ENCODE data around the gene PRKAR2B.
A peak's percentile ranks its signal among the peaks of the same experiment; 100 is the strongest.

The PRKAR2B gene

GRCh38 chr7:107165341-107165740 is 120.8 kb downstream of the PRKAR2B start:
- ATAC-seq, result no peak
- no peak for TF ChIP-seq POU6F1 (CRISPR knock-in tag; IDR thresholded peaks at IDR 0.05; ENCODE audit: borderline replicate concordance, low read depth)
- no peak for TF ChIP-seq ZFP3 (CRISPR knock-in tag; IDR thresholded peaks at IDR 0.05)
- no peak for TF ChIP-seq ESRRG (CRISPR knock-in tag; IDR thresholded peaks at IDR 0.05)
- no peak for TF ChIP-seq BACH2 (CRISPR knock-in tag; IDR thresholded peaks at IDR 0.05; ENCODE audit: borderline replicate concordance)
- TF ChIP-seq TOX (CRISPR knock-in tag; IDR thresholded peaks at IDR 0.05; ENCODE audit: borderline replicate concordance), result no peak

GRCh38 chr7:107166736-107167426 is 122.4 kb downstream of the PRKAR2B start:
- no peak for TF ChIP-seq PATZ1 (CRISPR knock-in tag; IDR thresholded peaks at IDR 0.05; ENCODE audit: borderline replicate concordance)
- TF ChIP-seq ZNF565 (CRISPR knock-in tag; conservative IDR thresholded peaks at IDR 0.05; ENCODE audit: low read depth), result no peak
- no peak for TF ChIP-seq TSHZ2 (CRISPR knock-in tag; IDR thresholded peaks at IDR 0.05)
- no peak for TF ChIP-seq ZNF70 (CRISPR knock-in tag; IDR thresholded peaks at IDR 0.05)
- no peak for TF ChIP-seq CSDC2 (CRISPR knock-in tag; IDR thresholded peaks at IDR 0.05)
- TF ChIP-seq ZNF8 (CRISPR knock-in tag; IDR thresholded peaks at IDR 0.05), result no peak
- no peak for TF ChIP-seq ESRRG (CRISPR knock-in tag; IDR thresholded peaks at IDR 0.05)
- TF ChIP-seq CSRNP3 (CRISPR knock-in tag; IDR thresholded peaks at IDR 0.05), result no peak
- TF ChIP-seq ARNTL (CRISPR knock-in tag; IDR thresholded peaks at IDR 0.05; ENCODE audit: borderline replicate concordance, low read depth), result no peak
- TF ChIP-seq PPARA (CRISPR knock-in tag; IDR thresholded peaks at IDR 0.05; ENCODE audit: borderline replicate concordance), result no peak
- TF ChIP-seq OSR1 (CRISPR knock-in tag; IDR thresholded peaks at IDR 0.05), result no peak
- TF ChIP-seq RARB (CRISPR knock-in tag; IDR thresholded peaks at IDR 0.05), result no peak
- no peak for TF ChIP-seq POU6F1 (CRISPR knock-in tag; IDR thresholded peaks at IDR 0.05; ENCODE audit: borderline replicate concordance, low read depth)
- no peak for TF ChIP-seq ZFP30 (CRISPR knock-in tag; IDR thresholded peaks at IDR 0.05)
- TF ChIP-seq ISL1 (CRISPR knock-in tag; IDR thresholded peaks at IDR 0.05), result no peak
- no peak for ATAC-seq

GRCh38 chr7:107167483-107168232 is 123.2 kb downstream of the PRKAR2B start:
- peak; percentile 54 for ATAC-seq
- TF ChIP-seq ESRRG (CRISPR knock-in tag; IDR thresholded peaks at IDR 0.05) (no peak), OSR1 (CRISPR knock-in tag; IDR thresholded peaks at IDR 0.05) (no peak), PPARA (CRISPR knock-in tag; IDR thresholded peaks at IDR 0.05; ENCODE audit: borderline replicate concordance) (peak; percentile 9; the same call in 1 of the 2 replicates), TCF4 (CRISPR knock-in tag; IDR thresholded peaks at IDR 0.05; ENCODE audit: borderline replicate concordance) (no peak), PATZ1 (CRISPR knock-in tag; IDR thresholded peaks at IDR 0.05; ENCODE audit: borderline replicate concordance) (peak; percentile 88; the same call in 1 of the 2 replicates), CSDC2 (CRISPR knock-in tag; IDR thresholded peaks at IDR 0.05) (no peak), ZNF70 (CRISPR knock-in tag; IDR thresholded peaks at IDR 0.05) (no peak), TSHZ2 (CRISPR knock-in tag; IDR thresholded peaks at IDR 0.05) (no peak), ZNF565 (CRISPR knock-in tag; conservative IDR thresholded peaks at IDR 0.05; ENCODE audit: low read depth) (0 out of 2 replicates have a peak, but pooled peaks have one; percentile 4), ISL1 (CRISPR knock-in tag; IDR thresholded peaks at IDR 0.05) (no peak)
